Measurements from ENCODE around the gene CRK.
"Not testable (repeated sequence)": the region's sequence is repeated elsewhere in the genome, so short reads cannot be mapped to it uniquely, and the experiment has no call there.

Gene CRK

DNA sequence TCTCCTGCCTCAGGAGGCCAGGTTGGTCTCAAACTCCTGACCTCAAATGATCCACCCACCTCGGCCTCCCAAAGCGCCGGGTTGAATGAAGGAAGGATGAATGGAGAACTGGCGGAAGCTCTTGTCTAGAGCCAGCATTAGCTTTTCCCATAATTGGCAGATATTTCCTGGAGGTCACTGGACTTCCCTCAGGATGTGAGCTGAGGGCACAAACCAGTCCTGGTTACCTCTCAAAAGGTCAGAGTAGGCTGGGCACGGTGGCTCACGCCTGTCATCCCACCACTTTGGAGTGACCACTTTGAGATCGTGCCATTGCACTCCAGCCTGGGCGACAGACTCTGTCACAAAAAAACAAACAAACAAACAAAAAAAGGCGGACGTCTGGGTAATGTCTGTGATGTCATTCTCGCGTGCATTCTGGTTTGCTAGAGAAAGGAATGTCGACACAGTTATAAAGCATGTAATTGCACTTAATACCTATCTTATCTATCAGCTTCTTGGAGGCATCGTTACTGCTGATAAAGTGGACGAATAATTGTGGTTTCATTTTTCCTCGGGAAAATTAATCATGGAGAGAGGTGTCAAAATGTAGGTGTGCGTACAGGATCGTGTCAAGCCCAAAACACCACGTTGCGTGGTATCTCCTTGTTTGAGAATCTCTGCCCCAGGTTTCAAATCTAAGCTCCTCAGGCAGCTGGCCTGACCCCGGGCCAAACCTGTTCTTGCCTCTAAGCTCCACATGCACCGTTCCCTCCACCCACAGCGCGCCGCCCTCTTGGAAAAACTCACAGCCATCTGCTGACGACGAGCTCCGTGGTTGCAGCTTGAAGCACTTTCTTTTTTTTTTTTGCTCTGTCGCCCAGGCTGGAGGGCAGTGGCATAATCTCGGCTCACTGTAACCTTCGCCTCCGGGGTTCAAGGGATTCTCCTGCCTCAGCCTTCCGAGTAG is 6.4 kb upstream of the CRK start:
- no peak for DNase-seq

DNA sequence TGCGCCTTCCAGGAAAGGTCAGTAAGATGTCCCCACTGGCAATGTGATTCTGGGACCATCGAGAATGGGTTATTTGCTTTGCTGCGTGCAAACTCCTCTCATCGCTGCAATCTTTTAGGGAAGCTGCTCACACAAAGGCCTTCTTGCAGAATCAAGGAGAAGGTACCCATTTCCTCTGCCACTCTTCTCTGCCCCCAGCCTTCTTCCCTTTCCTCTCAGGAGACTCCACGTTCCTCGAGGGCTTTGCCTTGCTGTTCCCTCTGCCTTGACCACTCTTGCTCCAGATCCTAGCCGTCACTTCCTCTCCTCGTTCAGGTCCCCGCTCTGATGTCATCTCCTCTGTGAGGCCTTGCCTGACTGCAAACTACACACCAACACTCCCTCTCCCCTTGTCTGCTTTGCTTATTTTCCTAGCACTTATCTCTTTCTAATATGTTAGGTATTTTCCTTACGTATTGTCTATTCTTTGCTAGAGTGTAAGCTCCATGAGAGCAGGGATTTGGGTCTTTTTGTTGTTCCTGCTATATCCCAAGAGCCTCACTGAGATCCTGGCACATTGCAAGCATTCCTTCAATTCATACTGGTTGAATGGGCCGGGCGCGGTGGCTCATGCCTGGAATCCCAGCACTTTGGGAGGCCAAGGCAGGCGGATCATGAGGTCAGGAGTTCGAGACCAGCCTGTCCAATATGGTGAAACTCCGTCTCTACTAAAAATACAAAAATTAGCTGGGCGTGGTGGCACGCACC is 5.3 kb upstream of the CRK start:
- no peak for DNase-seq

DNA sequence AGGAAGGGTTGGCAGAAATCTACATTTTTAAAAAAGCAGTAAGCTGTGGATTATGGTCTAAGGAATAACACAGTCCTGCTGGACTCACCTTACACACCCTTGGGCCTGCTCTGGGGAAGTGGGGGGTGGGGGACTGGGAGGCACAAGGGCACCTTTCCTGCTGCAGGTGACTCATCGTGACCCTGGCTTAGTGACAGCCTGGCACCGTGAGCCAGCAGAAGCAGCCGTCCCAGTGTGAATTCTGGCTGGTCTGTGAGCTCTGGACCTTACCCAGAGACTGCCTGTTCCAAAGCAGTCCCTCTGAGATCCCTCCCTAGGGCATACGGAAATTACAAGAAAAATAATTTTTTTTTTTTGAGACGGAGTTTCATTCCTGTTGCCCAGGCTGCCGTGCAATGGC is 4.2 kb upstream of the CRK start:
- DNase-seq, result no peak

DNA sequence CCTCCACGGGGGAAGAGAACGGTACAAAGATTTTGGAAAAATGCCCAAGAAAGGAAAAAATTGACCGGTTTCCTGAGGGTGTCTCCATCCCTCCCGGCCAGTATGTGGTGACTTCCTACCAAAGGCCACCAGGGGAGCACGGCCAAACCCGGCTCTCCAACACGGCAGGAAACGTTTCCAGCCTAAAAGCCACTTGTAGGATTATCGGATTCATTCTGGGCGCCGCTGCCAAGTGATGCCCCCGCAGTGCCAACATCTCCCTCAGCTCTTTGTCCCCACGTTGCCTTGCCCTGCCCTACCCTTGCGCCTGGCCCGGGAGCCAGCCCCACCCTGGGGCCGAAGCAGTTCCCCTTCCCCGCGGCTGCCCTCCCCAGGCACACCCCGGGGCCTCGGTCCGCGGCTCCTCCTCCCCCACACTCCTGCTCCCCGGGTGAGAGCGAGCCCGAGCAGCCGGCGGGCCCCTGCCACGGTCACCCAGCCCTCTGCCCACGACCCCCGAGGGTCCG is 688 bp downstream of the CRK start:
- DNase-seq, result peak; percentile 53

DNA sequence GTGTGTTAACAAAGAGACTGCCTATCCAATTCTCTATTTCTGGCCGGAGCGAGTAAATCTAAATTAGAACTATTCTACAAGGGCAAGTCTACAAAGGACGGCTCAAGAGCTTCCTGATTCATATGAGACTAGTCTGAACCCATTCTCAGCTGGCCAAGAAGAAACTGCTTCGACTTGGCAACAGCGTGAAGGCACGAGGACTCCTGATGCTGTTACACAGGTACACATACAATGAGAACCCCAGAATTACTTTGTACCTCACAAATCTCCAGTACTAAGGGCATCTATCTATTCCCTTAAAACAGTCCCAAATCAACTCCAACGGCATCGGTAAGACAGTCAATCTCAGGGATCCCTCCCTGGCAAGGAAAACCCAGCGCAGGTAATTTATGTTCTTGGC is 1.5 kb downstream of the CRK start:
- DNase-seq, result no peak

DNA sequence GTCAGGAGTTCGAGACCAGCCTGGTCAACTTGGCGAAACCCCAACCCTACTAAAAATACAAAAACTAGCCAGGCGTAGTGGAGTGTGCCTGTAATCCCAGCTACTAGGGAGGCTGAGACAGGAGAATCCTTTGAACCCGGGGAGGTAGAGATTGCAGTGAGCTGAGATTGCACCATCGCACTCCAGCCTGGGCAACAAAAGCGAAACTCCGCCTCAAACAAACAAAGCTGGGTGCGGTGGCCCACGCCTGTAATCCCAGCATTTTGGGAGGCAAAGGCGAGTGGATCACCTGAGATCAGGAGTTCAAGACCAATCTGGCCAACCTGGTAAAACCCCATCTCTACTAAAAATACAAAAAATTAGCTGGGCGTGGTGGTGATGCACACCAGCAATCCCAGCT is 2.3 kb downstream of the CRK start:
- not testable (repeated sequence) for DNase-seq

DNA sequence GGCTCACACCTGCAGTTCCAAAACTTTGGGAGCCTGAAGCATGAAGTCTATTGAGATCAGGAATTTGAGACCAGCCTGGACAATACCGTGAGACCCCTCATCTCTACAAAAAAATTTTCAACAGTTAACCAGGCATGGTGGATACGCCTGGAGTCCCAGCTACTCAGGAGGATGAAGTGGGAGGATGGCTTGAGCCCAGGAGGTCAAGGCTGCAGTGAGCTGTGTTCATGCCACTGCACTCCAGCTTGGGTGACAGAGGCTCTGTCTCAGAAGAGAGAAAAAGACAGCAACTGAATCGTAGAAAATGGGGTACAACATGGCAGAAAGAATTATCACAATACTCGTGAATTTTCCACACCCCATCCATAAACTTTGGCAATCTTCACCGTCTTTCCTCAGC is 3.2 kb downstream of the CRK start:
- DNase-seq, result no peak

DNA sequence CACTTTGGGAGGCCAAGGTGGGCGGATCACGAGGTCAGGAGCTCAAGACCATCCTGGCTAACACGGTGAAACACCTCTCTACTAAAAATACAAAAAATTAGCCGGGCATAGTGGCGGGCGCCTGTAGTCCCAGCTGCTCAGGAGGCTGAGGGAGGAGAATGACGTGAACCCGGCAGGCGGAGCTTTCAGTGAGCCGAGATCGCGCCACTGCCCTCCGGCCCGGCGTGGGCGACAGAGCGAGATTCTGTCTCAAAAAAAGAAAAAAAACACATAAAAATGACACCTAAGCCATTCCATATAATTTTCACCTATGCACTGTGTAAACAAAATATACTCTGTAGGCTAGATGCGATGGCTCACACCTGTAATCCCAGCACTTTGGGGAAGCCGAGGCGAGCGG is 5.8 kb downstream of the CRK start:
- DNase-seq, result not testable (repeated sequence)

DNA sequence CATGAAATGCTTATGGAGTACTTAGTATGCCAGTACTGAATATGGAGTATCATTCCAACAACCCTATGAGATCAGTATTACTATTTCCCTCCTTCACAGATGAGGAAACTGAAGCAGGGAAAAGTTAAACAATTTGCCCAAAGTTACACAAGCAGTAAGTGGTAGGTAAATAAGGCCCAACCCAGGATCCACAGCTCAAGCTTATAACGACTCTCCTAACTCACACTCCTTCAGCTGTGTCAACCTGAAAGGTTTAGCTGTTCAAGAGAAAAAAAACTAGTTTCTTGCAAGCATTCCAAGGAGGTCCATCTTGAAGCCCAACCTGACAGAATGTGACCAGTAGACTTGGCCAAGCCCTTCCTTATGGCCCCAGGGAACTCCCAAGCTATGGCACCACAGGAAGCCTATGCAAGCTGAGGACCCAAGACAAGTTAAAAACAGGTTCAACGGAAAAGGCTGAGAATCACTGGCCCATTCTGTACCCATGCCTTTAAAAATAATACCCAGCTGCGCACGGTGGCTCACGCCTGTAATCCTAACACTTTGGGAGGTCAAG is 6.5 kb downstream of the CRK start:
- DNase-seq, result no peak

DNA sequence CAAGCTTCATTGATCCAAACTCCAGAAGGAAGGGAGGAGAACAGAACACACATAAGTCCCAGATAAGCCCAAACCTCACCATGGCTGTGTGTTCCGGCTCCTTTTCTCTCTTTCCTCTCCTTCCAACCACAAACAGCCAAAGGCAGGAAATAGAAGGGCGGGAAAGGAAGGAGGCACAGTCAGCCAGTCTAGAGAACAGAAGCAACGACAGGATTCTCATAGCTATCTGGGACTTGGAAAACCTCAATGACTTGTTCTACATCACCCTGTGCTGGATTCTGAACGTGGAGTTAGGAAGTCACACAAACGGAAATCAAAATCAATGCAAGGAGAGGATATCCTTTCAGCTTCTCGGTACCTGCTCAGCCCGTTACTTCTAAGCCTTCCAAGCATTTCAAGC is 9.0 kb downstream of the CRK start:
- no peak for DNase-seq

DNA sequence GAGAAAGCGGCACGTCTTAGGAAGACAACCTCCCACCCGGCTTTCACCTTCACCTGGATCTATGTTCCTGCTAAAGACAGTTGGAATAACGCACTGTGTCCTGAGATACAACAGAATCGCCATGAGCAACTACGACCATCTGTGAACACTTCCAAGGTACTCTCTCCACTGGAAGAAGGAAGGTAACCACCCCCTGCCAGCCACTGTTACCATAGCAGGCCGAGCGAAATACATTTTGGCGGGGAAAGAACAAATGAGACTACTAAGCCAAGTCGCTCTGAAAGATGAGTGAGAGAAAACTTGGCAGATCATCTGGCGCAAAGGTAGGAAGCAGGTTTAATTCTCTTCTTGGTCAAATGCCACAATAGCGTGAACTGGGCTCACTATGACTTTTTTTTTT is 9.8 kb downstream of the CRK start:
- no peak for DNase-seq

DNA sequence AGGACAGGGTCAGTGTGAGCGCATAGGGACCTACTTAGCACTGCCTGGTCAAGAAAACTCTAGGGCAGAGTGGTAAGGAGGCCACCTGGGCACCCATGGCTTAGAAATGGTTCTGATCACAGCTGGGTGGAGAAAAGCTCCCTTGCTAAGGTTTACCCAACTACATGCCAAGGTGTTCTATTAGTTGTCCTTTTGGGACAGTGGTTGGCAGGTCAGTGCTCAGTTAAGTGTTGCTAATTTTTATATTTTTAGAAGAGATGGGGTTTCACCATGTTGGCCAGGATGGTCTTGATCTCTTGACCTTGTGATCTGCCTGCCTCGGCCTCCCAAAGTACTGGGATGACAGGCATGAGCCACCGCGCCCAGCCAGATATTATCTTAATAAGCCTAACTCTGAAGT is 10.3 kb downstream of the CRK start:
- not testable (repeated sequence) for DNase-seq

DNA sequence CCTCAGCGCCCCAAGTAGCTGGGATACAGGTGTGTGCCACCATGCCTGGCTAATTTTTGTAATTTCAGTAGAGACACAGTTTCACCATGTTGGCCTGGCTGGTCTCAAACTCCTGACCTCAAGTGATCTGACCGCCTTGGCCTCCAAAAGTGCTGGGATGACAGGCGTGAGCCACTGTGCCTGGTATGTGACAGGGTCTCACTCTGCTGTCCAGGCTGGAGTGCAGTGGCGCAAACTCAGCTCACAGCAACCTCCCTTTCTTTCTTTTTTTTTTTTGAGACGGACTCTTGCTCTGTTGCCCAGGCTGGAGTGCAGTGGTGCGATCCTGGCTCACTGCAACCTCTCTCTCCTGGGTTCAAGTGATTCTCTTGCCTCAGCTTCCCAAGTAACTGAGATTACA is 13.3 kb downstream of the CRK start:
- not testable (repeated sequence) for DNase-seq

DNA sequence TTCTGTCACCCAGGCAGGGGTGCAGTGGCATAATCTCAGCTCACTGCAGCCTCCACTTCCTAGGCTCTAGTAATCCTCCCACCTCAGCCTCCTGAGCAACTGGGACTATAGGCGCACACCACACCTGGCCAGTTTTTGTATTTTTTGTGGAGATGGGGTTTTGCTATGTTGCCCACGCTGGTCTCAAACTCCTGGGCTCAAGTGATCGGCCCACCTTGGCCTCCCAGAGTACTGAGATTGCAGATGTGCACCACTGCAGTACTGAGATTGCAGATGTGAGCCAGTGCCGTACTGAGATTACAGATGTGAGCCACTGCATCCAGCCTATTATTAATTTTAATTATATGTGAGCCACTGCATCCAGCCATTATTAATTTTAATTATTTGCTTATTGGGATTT is 13.8 kb downstream of the CRK start:
- DNase-seq, result no peak

DNA sequence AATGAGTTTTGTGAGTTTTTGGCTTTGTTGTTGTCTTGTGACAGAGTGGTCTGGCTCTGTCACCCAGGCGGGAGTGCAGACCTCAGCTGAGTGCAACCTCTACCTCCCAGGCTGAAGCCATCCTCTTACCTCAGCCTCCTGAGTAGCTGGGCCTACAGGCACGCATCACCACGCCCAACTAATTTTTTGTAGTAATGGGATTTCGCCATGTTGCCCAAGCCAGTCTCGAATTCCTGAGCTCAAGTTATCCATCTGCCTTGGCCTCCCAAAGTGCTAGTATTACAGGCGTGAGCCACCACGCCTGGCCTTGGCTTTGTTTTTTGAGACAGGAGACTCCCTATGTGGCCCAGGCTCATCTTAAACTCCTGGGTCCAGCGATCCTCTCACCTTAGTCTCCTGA is 15.1 kb downstream of the CRK start:
- no peak for DNase-seq

DNA sequence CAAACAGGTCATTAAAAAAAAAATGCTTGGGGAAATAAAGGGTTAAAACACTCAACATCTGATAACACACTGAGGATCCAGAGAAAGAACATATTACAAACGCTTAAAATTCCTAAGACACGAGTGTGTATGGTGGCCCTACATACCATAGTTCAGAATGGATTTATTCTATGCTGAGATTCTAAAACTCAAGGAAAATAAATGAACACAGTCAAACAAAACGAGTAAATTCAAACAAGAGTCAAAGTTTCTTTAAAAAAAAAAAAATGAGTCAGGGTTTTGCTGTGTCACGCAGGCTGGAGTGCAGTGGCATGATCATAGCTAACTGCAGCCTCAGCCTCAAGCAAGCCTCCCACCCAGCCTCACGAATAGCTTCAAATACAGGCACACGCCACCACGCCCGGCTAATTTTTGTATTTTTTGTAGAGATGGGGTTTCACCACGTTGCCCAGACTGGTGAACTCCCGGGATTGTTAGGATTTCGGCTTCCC is 17.4 kb downstream of the CRK start:
- DNase-seq, result no peak

DNA sequence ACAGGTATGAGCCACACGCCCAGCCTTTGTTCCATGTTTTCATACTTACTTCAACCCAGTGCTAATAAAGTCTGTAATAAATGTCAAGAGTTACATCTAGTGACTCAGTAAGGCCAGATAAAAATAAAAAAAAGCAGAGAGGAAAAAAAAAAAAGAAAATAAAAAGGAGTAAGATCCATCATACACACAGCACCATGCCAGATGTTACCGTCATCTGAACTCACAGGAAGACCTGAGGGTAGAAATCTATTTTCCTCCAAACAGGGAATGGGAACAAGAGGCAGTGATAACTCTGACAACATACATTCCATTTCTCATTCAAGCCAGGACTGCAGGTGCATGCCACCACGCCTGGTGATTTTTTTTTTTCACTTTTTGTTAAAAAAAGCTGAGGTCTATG is 20.7 kb downstream of the CRK start:
- DNase-seq, result no peak

DNA sequence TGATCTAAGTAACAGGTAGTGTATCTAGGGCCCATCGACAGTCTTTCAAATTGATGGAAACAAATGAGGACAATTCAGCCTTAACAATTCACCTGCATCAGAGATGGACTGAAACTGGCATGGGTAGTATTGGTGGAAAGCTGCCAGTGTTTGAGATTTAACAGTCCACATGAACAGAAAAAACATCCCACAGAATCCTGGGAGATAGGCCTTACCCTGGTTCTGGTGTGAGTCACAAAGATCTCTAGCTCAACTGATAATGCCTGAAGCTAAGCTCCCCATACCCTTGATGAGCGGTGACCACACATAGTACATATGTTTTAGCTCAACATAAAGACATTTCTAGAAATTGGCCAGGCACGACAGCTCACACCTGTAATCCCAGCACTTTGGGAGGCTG is 21.9 kb downstream of the CRK start:
- no peak for DNase-seq

DNA sequence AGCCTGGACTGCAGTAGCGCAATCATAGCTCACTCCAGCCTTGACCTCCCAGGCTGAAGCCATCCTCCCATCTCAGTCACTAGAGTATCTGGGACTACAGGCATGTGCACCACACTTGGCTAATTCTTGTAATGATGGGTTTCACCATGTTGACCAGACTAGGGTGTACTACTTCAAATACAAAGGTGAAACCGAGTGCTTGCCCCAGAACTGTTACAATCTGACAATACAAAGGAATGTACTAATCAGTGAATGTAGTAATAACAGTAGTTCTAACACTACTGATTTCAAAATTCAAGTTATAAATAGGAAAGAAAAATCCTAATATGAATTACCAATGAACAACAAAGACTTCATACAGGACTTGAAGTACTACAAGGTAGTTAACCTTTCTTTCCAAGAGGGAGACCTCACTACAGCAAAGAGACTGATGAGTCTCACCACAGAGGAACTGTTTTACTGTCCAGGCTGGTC is 24.4 kb downstream of the CRK start:
- DNase-seq, result no peak

DNA sequence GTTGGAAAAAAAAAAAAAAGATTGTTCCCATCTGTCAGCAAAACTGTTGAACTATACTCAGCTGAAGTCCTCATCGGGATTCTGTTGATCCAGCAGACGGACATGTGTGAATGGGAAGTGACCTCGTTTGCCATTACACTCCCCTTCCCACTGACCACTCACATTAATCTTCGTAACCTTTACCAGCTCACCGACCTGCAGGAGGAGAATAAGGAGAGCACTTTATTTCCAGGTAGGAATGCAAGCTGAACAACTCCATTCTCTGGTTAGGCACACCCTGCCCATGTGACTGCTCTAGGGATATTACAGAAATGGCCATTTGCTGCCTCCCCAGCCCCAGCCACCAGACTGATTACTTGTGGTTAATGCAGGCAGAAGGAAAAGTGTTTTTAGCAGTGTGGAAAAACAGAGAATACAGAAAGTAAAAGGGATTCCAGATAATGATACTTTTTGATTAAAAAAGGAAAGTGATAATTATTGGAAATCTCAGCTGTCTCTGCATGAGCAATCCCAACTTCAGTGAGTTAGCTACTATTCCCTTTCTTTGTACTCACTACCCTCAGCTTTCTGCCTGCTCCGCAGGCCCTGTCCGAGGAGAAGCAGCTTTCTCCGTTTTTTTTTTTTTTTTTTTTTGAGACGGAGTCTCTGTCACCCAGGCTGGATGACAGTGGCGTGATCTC is 32.4 kb downstream of the CRK start:
- no peak for DNase-seq

DNA sequence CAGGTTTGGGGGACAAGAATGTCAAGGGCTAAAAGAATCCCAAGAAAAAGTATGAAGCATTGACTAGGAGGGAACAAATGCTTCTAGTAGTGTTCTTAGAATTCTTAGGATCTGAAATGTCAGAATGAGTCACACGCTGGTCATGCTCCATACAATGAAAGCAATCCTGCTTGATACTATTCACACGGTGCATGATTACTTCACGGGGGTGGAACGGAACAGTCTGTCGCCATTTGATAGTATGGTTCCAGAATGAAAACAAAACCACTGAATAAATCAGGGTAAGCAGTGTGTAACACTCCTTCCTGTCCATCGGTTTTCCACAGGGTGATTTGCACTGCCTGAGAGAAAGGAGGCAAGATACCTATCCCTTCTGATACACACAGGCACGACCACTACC is 33.1 kb downstream of the CRK start:
- DNase-seq, result no peak

DNA sequence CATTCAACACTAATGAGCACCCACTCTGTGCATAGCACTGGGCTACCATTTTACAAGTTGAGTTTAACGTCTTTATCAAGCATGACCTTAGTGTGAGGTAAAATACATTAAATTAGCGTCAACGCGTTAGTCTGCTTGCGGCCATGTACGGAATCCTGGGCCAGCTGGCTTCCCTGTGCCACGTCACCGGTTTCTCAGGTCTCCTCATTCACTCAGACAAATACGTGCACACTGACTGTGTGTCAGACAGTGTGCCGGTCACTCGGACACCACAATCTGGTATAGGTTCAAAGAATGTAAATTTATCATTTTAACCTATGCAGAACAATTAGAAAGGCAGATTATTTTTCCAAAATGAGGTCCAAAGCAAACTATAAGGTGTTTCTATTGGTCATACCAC is 34.6 kb downstream of the CRK start:
- no peak for DNase-seq

DNA sequence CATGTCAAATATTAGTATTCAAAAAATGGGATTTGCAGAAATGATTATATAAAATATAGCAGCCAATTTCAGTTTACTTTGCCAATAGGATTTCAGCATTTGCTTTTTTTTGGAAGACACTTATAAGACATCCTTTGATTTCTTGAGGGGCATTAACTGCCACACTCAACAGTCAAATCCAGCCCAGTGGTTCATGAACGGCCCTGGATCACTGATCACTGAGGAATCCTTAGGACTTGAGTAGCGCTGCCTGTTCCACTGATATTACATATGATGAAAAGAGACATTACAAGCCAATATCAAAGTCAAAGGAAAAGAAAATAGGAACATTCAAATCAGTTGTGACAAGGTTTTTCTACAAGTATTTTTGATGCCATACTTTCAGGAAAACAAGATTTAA is 35.1 kb downstream of the CRK start:
- no peak for DNase-seq
